Measurements from ENCODE around the gene ASTN2.
"Not testable (repeated sequence)": the region's sequence is repeated elsewhere in the genome, so short reads cannot be mapped to it uniquely, and the experiment has no call there.

Gene ASTN2

DNA sequence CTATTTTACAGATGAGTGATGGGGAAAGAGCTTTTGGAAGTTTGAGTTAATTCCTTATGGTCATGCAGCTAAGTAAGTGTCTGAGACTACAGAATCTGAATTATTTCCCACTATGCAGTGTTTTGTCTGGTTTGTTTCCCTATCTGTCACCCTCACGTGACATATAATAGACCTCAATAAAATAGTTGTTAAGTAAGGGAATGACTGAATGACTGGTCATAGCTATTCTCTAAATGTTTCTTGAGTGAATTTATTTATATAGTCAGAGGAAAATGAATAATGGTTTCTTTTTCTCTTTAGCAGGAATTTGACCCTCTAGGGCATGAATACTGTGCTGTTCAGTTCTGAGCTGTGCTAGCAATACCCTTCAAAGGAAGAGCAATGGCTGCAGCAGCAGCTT lies 717.5 kb downstream of the ASTN2 start:
- peak; percentile 56 for DNase-seq (ENCODE audit: low spot score)

DNA sequence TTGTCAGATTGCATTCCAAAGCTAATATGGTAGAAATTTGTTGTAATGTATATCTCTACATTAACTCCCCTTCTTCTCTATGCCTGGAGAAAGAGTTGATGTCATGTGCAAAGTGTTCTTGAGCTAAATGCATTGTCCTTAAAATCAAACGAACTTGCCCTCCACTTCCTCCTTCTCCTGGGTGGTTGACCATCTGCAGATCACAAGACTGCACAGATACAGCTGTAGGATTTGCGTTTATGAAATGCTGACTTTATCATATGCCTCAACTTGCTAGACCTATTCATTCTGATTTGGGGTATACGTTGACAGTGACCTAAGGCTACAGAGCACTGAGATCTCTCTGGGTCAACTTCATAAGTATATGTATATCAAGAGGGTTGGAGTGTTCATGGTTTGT lies 719.4 kb downstream of the ASTN2 start:
- DNase-seq (ENCODE audit: low spot score) = no peak

DNA sequence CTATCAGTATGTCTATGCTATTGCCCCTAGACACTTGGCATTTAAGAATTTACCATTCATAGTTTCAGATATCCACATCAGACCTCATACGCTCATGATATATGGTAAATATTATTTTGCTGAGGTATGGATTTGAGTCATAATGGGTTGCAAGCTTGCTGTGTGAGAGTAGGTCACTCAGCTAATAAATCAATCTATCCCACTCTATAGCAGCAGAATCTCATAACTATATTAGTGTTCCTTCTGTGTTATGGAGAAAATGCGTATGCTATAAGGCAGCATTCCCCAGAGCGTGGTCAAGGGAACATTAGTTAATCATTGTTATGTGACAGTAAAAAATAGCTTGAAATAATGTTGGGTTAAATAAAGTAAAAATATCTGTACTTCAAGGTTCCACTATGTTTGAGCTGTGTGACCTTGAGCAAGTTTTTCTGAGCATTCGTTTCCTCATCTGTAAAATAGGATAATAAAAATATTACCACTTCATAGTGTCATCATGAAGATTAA lies 720.0 kb downstream of the ASTN2 start:
- no peak for DNase-seq (ENCODE audit: low spot score)

DNA sequence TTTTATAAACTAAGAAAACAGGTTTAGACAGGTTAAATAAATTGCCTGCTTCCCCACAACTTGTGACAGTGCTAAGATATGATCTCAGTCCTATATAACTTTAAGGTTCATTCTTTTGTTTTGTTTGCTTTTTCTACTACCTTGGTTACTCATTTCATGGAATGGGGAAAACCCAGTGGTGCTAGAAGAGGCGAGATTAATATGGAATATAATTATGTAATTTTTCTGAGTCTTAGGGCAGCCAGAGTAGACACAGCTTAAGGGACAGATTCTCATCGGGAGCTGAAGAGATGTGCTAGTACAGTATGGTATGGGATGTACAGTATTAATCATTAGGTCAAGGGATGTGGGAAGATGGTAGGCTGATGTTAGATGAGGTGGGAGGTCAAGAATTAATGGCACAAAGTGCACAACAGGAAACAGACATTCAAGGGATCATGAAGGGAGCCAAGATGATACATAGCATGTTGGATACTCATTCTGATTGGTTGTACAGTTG lies 721.6 kb downstream of the ASTN2 start:
- no peak for DNase-seq (ENCODE audit: low spot score)

DNA sequence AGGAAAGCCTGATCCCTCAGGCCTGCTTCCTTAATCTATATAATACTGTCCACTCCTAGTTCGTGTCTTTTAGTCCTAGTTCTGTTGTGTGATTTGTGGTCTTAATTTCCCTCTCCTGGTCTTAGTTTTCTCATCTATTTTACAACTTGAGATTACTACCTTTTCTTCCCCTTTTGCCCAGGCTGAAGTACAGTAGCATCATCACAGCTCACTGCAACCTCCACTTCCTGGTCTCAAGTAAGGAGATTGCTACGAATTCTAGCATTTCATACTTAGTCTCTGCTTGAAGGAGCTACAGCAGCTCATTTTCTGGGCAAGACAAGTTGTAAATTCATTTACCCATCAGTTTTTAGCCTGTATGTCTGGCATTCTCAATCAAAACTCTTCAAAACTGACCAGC lies 722.2 kb downstream of the ASTN2 start:
- DNase-seq (ENCODE audit: low spot score) = no peak

DNA sequence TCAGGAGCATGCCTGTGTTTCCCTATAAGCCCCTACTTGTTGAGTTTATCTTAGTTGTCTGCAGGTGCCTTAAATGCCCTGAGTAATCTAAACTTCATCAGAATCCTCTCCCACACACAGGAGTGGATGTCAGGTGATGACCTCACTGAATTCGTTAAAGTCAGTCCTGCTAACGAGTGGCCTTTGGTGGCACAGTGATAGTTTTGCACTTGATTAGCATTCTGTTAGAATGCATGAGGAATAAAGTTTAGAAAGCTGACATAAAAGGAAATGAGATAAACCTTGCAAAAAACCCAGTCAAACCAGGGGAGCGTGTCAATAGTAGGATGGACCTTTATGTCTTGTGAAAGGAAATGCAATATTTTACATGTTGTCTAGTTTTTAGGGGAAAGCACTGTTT lies 723.2 kb downstream of the ASTN2 start:
- DNase-seq (ENCODE audit: low spot score) = no peak

DNA sequence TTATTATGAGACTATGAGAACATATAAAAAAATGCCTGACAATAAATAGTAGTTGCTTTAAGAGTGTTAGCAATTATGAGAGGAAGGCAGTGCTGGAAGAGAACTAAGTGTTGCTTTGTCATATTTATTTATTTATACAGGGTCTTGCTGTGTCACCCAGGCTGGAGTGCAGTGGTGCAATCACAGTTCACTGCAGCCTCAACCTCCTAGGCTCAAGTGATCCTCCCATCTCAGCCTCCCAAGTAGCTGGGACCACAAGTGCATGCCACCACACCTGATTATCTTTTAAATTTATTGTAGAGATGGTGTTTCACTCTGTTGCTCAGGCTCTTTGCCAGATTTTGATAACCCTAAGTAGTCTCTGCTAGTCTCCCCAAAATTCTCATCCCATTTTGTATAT lies 724.1 kb downstream of the ASTN2 start:
- not testable (repeated sequence) for DNase-seq (ENCODE audit: low spot score)

DNA sequence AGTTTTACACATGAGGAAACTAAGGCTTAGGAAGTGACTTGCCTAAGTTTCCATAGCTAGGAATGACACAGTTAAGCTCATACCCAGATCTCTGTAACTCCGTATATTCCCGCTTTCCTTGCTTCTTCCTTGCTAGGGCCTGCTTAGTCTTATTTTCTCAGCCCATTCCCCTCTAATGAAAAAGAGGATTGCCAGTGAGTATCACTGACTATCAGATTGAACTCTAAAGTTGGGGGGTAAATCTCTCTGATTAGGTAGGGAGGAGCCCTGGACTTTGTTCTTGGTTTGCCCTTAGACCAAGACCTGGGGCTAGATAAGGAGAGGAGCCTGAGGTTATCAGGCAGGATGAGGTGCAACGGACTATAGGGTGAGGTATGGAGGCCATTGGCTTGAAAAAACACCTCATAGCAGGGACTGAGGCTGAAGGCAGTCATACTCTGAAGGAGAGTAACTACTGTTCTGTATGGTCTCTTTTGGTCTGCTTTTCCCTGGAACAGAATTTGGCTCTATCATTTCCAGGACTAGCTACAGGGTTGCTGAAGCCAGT lies 725.3 kb downstream of the ASTN2 start:
- DNase-seq (ENCODE audit: low spot score) = no peak

DNA sequence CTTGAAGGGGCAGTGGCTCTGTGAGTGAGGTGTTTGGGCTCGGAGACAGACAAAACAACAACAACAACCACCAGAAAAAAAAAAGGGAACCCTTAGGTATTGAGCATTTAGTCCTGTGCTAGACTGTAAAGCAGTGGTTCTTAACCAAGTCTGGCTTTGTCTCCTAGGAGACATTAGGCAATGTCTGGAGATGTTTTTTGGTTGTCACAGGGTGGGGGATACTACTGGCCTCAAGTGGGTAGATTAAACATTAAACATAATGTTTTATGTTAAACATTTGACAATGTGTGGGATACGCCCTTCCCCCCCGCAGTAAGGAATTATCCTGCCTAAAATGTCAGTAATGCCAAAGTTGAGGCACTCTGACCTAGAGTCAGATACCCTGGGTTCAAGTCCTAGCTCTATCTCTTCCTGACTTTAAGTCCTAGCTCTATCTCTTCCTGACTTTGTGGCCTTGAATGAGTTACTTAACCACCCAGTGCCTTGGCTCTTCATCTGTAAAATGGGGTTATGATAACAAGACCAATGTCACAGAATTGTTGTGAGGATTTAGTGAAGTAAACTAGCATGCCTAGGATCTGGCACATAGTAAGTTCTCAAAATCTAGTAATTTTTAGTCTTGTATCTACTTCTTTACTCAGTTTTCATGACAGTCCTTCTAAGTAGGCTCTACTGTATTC lies 725.9 kb downstream of the ASTN2 start:
- no peak for DNase-seq (ENCODE audit: low spot score)

DNA sequence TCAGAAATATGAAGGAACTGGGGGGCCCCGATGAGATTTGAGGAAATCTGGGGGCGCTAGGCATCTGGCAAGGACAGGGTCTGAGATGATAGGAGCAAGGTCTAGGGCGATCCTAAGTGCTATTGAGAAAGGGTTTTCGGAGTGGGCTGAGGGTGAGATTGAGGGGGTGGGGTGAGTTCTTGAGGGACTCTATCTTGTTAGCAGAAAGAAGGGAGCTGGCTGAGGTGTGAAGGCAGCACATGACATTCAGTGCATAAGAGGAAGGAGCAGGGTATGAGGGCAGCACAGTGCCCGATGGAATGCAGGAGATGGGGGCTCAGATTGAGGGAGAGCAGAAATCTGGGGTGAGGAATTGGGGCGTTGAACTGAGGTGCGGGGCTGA lies 727.1 kb downstream of the ASTN2 start:
- DNase-seq (ENCODE audit: low spot score) = peak; percentile 29

DNA sequence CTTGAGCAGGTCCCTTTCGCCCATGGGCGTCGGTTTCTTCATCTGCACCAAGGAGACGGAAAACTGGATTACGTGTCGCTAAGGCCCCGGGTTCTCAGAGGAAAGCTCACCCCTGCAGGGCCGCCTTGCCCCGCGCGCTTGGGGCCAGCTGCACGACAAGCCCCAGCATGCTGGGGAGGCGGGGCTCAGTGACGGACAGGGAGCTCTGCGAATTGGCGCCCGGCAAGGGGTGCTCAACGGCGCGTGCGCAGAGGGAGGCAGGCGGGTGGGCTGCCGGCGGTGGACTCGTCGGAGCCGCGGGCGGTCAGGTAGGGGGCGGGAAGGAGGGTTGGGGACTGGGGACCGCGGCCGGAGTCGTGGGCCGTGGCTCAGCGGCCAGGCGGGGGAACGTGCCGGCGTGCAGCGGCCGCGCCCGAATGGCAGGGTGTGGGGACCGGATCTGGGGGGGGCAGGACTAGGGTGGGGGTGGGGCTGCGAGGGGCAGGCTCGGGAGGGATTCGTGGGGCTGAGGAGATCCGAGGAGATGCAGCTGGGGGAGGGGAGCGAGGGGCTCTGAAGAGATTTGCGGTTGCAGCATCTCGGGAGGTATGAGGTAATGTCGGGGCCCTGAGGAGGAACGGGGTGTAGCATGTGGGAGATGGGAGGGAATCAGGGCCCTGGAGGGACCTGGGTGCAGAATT lies 727.6 kb downstream of the ASTN2 start, which contains the start of gene TRIM32:
TSS of gene TRIM32 (plus strand) at position 232 of the 680 bp plus-strand sequence. CDS start 10,438 bp downstream, outside the sequence.
- DNase-seq (ENCODE audit: low spot score) = peak; percentile 99

DNA sequence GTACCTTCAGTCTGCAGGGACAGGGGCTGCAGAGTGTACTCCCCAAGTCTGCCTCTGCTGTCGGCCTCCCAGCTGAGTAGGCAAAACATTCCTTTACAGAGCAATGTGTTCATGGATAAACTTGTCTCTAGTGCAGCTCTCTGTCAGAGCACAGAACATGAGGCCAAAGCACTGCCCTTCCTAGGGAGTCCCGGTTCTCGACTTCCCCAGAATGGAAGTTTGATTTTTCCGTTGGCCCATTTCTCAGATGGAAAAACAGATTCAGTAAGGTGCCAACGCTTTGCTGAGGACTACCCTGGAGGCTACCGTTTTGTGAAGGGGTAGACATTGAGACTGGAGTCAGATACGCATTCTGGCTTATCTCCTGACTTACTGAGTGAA lies 728.2 kb downstream of the ASTN2 start:
- peak; percentile 42 for DNase-seq (ENCODE audit: low spot score)

DNA sequence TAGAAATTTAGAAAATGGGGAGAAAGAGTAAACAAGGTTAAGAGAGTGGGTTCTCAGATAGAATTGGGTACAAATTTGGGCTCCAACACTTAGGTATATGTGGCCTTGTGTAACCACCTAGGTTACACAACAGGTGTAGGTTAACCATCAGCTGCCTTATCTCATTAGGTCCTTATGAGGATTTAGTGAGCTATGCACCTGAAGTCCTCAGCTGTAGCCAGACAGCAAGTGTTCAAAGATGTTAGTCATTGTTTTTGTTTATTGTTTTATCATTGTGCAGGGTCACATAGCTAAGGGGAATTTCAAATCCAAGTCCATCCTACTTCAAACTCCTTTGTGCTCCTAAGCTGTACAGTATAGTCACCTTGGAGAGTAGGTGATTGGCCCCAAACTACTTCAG lies 728.7 kb downstream of the ASTN2 start:
- DNase-seq (ENCODE audit: low spot score) = no peak

DNA sequence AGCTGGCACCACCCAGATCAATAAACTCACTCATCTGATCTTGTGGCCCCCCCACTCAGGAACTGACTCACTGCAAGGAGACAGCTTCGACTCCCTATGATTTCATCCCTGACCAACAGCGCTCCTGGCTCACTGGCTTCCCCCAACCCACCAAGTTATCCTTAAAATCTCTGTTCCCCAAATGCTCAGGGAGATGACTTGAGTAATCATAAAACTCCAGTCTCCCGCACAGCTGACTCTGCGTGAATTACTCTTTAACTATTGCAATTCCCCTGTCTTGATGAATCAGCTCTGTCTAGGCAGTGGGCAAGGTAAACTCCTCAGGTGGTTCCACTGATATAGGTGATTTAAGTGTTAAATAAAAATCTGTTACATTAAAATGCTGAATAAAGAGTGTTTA lies 729.7 kb downstream of the ASTN2 start:
- DNase-seq (ENCODE audit: low spot score) = no peak

DNA sequence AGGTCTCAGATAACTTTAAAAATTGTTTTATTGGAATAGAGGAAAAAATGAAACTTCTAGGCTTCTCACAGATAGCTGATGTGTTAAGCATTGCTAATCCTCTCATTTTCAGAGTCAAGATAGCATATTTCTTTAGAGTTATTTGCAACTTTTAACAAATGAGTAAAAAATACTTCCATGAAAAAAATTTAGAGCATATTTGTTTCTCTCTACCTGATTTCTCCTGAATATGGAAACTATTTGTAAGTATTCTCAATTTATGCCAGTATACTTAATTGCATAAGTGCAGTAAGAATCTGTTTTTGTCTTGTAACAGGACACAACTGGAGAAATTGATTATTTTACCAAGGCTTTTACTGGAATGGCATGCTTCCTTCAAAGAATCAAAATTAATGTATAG lies 731.3 kb downstream of the ASTN2 start:
- no peak for DNase-seq (ENCODE audit: low spot score)

DNA sequence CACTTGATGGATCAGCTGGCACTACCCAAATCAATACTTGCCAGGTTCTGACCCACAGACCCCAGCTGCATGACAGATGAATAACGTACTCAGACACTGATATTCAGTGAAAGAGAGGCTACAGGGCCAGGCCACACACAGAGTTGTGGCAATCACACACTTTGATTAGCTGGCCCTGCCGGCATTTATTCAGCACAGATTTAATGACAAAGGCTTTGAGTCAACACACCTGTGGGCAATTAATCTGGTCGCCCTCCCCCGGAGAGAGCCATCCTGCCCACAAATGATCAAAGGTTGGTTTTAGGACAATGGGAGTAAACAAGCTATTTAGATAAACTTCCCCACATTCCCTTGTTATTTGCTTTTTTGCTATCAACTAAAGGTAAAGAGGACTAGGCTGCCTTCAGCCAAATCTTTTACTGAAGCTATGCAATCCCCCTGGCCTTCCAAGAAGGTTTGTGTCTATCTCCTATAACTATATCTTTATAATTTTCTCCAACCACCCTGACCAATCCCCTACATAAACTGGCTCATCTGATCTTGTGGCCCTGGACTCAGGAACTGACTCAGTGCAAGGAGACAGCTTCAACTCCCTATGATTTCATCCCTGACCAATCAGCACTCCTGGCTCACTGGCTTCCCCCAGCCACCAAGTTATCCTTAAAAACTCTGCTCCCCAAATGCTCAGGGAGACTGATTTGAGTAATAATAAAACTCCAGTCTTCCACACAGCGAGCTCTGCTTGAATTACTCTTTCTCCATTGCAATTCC lies 740.5 kb downstream of the ASTN2 start:
- DNase-seq (ENCODE audit: low spot score) = no peak

DNA sequence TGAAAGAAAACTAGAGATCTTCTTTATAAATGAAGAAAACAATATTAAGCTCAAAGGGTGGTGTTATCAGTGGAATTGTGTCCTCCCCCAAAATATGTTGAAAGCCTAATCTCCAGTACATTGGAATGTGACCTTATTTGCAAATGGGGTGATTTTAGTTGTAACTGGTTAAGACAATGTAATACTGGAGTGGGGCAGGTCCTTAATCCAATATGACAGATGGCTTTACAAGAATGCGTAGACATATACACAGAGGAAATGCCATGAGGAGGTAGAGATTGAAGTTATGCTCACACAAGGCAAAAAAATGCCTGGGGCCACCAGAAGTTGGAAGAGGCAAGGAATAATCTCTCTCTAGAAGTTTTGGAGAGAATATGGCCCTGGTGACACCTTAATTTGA lies 741.5 kb downstream of the ASTN2 start:
- no peak for DNase-seq (ENCODE audit: low spot score)

DNA sequence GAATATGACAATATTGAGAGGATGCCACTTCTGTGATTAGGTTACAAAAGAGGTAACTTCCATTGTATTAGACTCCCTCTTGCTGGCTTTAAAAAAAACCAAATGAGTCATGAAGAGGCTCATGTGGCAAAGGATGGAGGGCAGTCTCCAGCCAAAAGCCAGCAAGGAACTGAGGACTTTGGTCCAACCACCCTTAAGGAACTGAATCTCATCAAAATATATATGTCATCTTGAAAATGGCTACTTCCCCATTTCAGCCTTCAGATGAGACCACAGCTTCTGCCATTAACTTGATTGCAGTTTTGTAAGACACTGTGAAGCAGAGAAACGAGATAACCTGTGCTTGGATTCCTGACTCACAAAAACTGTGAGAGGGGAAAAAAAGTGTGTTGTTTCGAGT lies 743.3 kb downstream of the ASTN2 start:
- DNase-seq (ENCODE audit: low spot score) = no peak

DNA sequence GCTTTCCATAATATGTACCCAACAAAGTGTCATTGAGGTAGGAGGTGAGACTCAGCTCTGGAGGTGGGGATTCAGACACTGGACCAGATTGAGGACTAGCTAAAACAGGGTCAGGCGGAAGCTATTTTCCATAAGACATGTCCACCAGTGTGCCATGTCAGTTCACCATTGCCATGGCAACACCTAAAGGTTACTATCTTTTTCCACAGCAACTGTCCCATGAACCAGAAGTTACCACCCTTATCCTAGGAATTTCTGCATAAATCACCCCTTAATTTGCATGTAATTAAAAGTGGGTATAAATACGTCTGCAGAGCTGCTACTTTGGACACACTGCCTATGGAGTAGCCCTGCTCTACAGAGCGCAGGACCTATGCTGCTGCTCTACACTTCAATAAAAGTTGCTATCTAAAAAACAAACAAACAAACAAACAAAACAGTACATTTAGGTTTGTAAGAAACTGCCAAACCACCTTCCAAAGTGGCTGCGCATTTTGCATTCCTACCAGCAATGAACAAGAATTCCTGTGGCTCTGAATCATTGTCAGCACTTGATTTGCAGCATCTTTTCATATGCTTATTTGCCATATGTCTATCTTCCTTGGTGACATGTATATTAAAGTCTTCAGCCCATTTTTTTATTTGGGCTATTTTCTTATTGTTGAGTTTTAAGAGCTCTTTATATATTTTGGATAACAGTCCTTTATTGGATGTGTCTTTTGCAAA lies 745.7 kb downstream of the ASTN2 start:
- DNase-seq (ENCODE audit: low spot score) = no peak

DNA sequence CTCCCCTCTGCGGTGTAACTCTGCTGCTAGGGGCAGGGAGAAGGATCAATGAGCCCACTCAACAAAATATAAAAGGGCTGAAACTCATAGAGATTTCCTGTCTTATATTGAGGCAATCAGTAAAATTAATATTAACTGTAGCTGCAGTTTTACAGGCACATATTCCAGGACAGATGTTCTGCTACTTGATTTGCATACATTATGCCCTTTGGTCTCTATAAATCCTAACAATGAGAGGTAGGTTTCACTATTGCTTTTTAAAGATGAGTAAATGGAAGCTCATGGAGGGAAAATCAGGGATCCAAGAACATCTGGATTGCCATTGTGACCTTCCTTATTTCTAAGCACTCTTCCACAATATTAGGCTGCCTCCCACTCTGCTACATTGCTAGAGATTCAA lies 751.3 kb downstream of the ASTN2 start:
- no peak for DNase-seq (ENCODE audit: low spot score)

DNA sequence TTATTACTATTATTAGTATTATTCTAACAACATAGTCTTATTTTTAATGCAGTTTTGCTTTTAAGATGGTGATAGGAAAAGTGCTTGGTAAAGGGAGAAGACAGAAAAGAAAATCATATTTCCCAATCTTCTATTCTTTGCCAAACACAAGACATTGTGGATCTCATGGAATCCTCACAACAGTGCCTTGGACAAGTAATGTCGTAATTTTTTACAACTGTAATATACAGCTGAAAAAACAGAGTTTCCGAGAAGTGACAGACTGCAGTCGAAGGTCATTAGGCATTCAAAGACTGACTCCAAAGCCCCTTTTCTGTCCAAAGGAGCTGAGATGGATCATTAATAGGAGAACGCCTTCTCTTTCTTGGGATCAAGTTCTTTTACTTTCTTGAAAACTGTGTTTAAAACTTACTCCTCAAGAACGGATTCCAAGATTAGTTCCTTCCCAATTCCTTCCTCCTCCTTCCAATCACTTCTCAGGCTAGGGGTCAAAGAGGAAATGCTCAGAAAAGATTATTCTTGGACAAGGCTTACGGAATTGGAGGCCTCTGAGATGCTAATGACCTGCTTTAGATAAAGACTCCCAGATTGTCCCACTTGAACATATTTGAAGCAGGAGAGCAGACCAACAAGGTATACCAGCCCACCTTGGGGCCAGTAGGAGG lies 752.1 kb downstream of the ASTN2 start:
- DNase-seq (ENCODE audit: low spot score) = peak; percentile 44
